PC-3 (cell line): Measurements from ENCODE around the gene ST6GALNAC6.

ENCODE experiments used
- EZH2 ChIP-seq: fragments of 300-600 bp; sonication (generic); IDR thresholded peaks from one replicate; pipeline ENCODE4 v1.6.1; 2017; ENCODE audit warnings: antibody characterized with exemption, mild to moderate bottlenecking, low read length; ENCODE audit not compliant: unreplicated experiment
- TF ChIP-seq, protein P1 (sequence below): fragments of 300-600 bp; sonication (generic); conservative IDR thresholded peaks from 2 replicates; pipeline ENCODE4 v1.5.1; 2017; ENCODE audit warnings: antibody characterized with exemption, low read depth, mild to moderate bottlenecking, low read length

- TF ChIP-seq, protein P1, sequence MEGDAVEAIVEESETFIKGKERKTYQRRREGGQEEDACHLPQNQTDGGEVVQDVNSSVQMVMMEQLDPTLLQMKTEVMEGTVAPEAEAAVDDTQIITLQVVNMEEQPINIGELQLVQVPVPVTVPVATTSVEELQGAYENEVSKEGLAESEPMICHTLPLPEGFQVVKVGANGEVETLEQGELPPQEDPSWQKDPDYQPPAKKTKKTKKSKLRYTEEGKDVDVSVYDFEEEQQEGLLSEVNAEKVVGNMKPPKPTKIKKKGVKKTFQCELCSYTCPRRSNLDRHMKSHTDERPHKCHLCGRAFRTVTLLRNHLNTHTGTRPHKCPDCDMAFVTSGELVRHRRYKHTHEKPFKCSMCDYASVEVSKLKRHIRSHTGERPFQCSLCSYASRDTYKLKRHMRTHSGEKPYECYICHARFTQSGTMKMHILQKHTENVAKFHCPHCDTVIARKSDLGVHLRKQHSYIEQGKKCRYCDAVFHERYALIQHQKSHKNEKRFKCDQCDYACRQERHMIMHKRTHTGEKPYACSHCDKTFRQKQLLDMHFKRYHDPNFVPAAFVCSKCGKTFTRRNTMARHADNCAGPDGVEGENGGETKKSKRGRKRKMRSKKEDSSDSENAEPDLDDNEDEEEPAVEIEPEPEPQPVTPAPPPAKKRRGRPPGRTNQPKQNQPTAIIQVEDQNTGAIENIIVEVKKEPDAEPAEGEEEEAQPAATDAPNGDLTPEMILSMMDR, result no peak
- no peak for TF ChIP-seq EZH2
Measured at GRCh38 chr9:127923046-127923445, 23.6 kb upstream of the ST6GALNAC6 start.
